Activated CD8-positive, alpha-beta T cell treated with anti-CD3 and anti-CD28 coated beads for 36 hours (primary cell): Measurements from ENCODE around the gene UBL7. TPM values are rescaled to one million over a fixed set of nuclear protein-coding genes. Genes with fewer than 3 reads are reported as not detected.

Experiments
- ATAC-seq: fragments of 200-7000 bp; cut with Tn5 transposase; one replicate; pipeline ENCODE4 v1.10.0; 2021; ENCODE audit warnings: mild to moderate bottlenecking, moderate library complexity
- CTCF ChIA-PET: fragments of 350-600 bp; sonication (Branson Sonifier 250); formaldehyde crosslinking; loops from one replicate; lab custom pipeline; 2021; ENCODE audit warnings: antibody characterized with exemption; lab: Charles Lee
- POLR2A ChIA-PET: fragments of 350-600 bp; sonication (Branson Sonifier 250); formaldehyde crosslinking; loops from one replicate; lab custom pipeline; 2021; ENCODE audit warnings: antibody characterized with exemption; lab: Charles Lee
- DNase-seq: peaks from one replicate; pipeline ENCODE4 v3.0.0-alpha.2; 2020
- H3K27ac Mint-ChIP-seq: one replicate; pipeline ENCODE4 v1.8.0; 2021; ENCODE audit warnings: mild to moderate bottlenecking, mixed read lengths
- H3K27me3 Mint-ChIP-seq: one replicate; pipeline ENCODE4 v1.8.0; 2021; ENCODE audit warnings: mixed read lengths
- H3K36me3 Mint-ChIP-seq: one replicate; pipeline ENCODE4 v1.8.0; 2021; ENCODE audit warnings: low read depth, mixed read lengths
- H3K4me1 Mint-ChIP-seq: one replicate; pipeline ENCODE4 v1.8.0; 2021; ENCODE audit warnings: low read depth, mixed read lengths
- H3K4me3 Mint-ChIP-seq: one replicate; pipeline ENCODE4 v1.8.0; 2021; ENCODE audit warnings: mild to moderate bottlenecking, moderate library complexity, mixed read lengths
- H3K9me3 Mint-ChIP-seq: one replicate; pipeline ENCODE4 v1.8.0; 2021; ENCODE audit warnings: mixed read lengths
- CTCF ChIP-seq: fragments of 200-600 bp; IDR thresholded peaks from one replicate; pipeline ENCODE4 v1.8.0; 2022; ENCODE audit warnings: antibody characterized with exemption, mild to moderate bottlenecking
- intact Hi-C: fragments of 100-400 bp; cut with micrococcal nuclease; formaldehyde crosslinking; loops from one replicate; pipeline ENCODE4 v1.10.0; 2022
- total RNA-seq, 2 experiments: library from RNA; stranded (reverse); gene quantifications; one replicate each; pipeline ENCODE4 v1.2.3, GENCODE V29; 2021

UBL7 gene
- total RNA-seq, 2 experiments from 2014 or later = 48.8 to 53.3 TPM

GRCh38 chr15:74423431-74424257 is 37.3 kb downstream of the UBL7 start:
- POLR2A ChIA-PET = interaction anchor here (2.1 kb wide), 1 partner anchor 16 kb away, joined by 4 read pairs; no protein-coding TSS in a partner anchor
- Mint-ChIP-seq H3K4me1 (peaks cover 81% of the 10 kb centered on the region), H3K27me3 (no peaks in the 10 kb centered on the region), H3K27ac (peak overlapping the region; percentile 53), H3K4me3 (no peak overlapping the region), H3K36me3 (peaks cover 41% of the 10 kb centered on the region), H3K9me3 (no peaks in the 10 kb centered on the region)
- no peak for DNase-seq
- CTCF ChIA-PET = interaction anchor here (1.8 to 38.4 kb wide), 2 partner anchors 21 to 45 kb away, joined by 6 to 840 read pairs; no protein-coding TSS in a partner anchor
- ATAC-seq = no peak
- TF ChIP-seq CTCF = no peak
- intact Hi-C loops = no loop called here

DNA sequence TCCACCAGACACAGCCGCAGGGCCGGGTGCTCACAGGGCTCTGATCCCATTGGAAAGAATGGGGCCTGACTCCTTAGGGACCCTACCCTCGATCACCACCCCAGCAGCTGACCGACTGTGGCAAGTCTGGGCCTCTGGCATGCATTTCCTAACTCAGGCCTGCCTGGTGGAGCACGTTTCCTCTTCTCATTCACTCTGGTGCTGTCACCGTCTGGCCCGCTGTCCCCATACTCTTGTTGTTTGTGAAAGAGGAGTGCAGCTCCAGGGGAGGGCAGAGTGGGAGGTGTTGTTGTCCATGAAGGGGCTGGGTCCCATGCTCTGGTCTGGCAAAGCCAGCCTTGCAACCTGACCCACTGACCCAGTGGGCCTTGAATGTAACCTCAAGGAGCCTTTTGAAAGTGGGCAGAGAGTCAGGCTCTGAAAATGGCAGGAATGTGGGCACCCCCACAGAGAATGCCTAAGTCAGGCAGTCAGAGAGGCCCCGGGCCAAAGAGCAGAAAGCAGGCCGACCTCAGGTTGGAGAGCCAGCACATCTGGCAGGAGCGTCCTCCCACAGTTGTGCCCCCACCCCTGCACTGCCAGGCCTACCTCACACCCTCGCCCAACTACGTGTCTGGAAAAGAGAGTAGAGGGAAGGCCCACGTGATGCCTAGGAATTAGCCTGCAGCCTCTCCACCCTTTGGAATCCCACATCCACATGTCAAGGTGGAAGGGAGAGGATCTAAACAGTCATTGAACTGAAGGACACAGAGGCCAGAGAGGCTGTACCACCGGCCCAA is 38.1 kb downstream of the UBL7 start:
- peaks cover 73% of the 10 kb centered on the region for H3K4me1 Mint-ChIP-seq
- no peaks in the 10 kb centered on the region for H3K9me3 Mint-ChIP-seq
- H3K36me3 Mint-ChIP-seq = peaks cover 38% of the 10 kb centered on the region
- intact Hi-C loops = no loop called here
- H3K27me3 Mint-ChIP-seq = no peaks in the 10 kb centered on the region
- DNase-seq (no peak), ATAC-seq (no peak)
- no peak overlapping the region for H3K27ac Mint-ChIP-seq
- POLR2A ChIA-PET = interaction anchor here (1.0 to 2.1 kb wide), 2 partner anchors 16 to 22 kb away, joined by 4 to 5 read pairs; no protein-coding TSS in a partner anchor
- H3K4me3 Mint-ChIP-seq = no peak overlapping the region
- no peak for TF ChIP-seq CTCF
- CTCF ChIA-PET = interaction anchor here (38.4 kb wide), 1 partner anchor 44 kb away, joined by 840 read pairs; no protein-coding TSS in a partner anchor

- ChIA-PET CTCF (interaction anchor here (0.7 to 38.4 kb wide), 2 partner anchors 10 to 43 kb away, joined by 3 to 840 read pairs; no protein-coding TSS in a partner anchor), POLR2A (interaction anchor here (1.0 to 2.1 kb wide), 2 partner anchors 15 to 21 kb away, joined by 4 to 5 read pairs; no protein-coding TSS in a partner anchor)
- ATAC-seq (no peak), DNase-seq (no peak)
- no peak overlapping the region for H3K27ac Mint-ChIP-seq
- no peaks in the 10 kb centered on the region for H3K27me3 Mint-ChIP-seq
- no peaks in the 10 kb centered on the region for H3K9me3 Mint-ChIP-seq
- TF ChIP-seq CTCF = no peak
- H3K4me3 Mint-ChIP-seq = no peak overlapping the region
- H3K36me3 Mint-ChIP-seq = peaks cover 33% of the 10 kb centered on the region
- H3K4me1 Mint-ChIP-seq = peaks cover 68% of the 10 kb centered on the region
- intact Hi-C loops = no loop called here
Measured at GRCh38 chr15:74422265-74422651, 38.7 kb downstream of the UBL7 start.

- no peaks in the 10 kb centered on the region for H3K27me3 Mint-ChIP-seq
- no peak for ATAC-seq
- DNase-seq = no peak
- CTCF ChIA-PET = interaction anchor here (0.7 to 38.4 kb wide), 3 partner anchors 9 to 43 kb away, joined by 3 to 840 read pairs (median 4); no protein-coding TSS in a partner anchor
- H3K27ac Mint-ChIP-seq = peak overlapping the region; percentile 38
- peaks cover 66% of the 10 kb centered on the region for H3K4me1 Mint-ChIP-seq
- TF ChIP-seq CTCF = no peak
- H3K4me3 Mint-ChIP-seq = no peak overlapping the region
- POLR2A ChIA-PET = interaction anchor here (0.6 to 1.0 kb wide), 2 partner anchors 21 to 327 kb away, joined by 3 to 5 read pairs; no protein-coding TSS in a partner anchor
- H3K36me3 Mint-ChIP-seq = peaks cover 30% of the 10 kb centered on the region
- intact Hi-C loops = no loop called here
- no peaks in the 10 kb centered on the region for H3K9me3 Mint-ChIP-seq
Measured at GRCh38 chr15:74421302-74422245, 39.4 kb downstream of the UBL7 start.
